HG02981 (cell line): ENCODE measurements around the gene ABHD10.

Source experiments
- ATAC-seq: cut with Tn5 transposase; IDR thresholded peaks from one replicate; pipeline ENCODE4 v1.9.1; 2021; ENCODE audit warnings: mild to moderate bottlenecking, moderate library complexity; ENCODE audit not compliant: unreplicated experiment

The ABHD10 gene

DNA sequence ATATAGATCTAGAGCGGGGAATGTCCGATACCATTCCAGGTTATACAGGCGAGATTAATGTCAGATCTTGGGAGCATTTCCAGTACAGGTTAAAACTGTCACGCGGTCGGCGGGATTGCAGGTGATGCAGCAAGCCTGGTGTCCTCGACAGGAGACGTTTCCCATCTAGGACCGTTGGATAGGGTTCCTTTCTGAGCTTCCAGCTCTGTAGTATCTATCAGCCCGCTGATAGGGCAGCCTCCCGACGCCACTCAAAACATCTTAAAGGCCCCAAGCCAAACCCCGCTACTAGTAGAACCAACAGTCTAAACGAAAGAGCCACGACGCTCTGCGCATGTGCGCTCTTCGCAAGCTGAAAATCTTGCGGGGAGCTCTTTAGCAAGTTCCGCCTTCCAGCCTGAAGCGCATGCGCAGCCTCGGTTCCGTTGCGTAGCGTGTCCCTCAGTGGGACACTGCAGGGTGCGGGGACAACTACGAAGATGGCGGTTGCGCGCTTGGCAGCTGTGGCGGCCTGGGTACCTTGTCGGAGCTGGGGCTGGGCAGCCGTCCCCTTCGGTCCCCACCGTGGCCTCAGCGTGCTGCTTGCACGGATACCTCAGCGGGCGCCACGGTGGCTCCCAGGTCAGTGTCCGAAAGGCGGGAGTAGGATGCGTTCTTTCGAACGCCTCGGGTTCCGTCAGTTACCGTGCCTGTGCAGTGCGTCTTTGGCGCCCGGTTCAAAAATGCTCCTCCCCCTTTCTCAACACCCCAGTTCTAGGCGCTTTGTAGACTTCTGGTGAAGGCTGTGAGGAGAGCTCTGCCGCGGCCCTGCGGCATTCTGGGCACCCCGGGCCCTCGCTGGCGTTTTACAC lies at the start of gene ABHD10:
Gene ABHD10, plus strand, starts transcription at position 444 of the 851 bp plus-strand sequence. Its CDS starts 36 bp downstream, at position 480.
- peak; percentile 93 for ATAC-seq

DNA sequence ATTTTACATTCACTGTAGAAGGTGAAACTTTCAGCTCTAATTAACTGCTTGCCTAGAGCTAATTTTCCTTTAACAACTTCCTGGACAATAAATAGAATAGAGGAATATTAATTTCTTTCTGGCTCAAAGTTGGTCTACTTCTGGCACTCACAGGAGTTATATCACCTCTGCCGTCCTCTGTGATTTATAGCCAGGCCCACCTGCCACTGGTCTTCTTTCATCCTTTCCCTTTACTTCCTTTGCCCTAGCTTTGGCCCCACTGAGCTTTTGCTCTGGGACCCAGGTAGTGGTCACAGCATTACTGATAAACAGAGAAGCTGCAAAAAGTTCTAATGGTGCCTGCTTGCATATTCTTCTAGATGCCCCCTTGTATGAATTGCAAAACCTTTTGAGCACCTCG lies 49.3 kb upstream of the ABHD10 start:
- no peak for ATAC-seq

DNA sequence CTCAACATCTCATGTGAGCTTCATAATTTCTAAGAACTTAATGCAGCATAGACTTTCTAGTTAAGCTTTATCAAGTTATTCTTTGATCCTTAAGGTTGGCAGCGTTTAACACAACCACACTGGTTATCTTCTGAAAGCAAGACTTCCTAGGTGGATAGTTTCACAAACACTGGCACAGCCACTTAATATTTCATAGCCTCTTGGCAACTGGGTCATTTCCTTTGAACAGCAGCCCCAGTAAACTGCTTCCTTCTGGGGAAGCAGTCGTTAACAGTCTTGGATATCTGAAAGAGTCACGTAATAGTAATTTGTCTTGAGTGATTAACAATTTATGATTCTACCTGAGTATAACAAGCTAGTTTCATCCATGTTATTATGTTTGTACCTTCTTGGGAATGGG lies 45.9 kb upstream of the ABHD10 start:
- no peak for ATAC-seq

DNA sequence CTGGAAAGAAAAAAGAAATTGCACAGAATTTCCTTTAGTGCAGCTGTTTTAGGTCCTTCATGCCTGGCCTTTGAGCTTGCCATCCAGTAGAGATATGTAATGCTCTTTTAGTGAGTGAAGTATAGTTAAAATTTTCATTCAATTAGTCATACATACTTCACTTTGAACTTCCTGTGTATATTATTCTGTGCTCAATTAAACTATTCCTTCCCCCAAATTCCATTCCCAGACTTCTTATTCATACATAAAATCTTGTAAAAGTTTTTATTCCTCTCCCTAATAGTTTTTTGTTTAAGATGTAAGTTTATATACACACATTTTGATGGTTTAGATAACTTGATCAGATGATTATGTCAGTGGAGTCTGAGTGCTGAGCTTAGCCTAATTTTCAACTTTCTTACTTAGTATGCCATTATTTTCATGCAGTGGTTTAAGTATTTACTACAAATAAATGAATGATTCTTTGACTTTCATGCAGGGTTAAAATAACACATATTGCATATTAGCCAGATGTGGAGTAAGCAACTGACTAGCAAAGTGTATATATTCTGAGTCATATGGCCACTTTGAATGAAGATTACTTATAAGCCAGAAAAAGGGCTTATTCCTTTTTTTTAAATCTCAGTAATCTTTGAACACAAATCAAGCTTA lies 42.5 kb upstream of the ABHD10 start:
- no peak for ATAC-seq

DNA sequence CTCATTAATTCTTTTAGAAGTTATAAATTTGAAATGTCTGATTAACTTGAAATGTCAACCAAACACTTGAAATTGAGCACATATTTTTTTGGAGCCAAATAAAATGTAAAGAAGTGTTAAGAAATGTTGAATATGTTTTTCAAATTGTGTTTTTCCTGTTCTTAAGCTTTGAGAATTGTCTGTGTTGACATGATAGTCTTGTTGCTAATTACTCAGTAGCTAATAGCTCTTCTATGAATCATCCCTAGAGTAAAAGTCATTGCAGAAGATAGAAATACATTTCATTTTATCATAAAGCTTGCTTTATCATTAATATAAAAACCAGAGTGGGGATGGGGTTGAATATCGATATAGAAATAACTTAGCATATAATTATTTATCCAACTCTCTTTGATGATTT lies 41.9 kb upstream of the ABHD10 start:
- no peak for ATAC-seq

DNA sequence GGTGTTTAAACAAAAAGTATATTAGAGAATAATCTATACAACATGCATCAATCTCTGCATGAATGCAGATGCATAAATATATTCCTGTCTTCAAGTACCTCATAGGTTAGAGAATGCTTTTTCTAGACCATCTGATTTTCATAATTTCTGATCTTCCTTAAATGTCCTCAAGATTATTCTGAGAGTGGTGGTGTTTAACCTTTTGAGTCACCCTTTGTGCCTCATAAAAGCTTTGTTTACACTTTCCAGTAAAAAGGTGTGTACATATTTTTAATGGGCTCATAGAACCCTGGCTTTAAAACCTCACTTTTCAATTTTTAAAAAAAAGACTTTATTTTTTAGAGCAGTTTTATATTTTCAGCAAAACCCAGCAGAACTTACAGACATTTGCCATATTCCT lies 41.0 kb upstream of the ABHD10 start:
- ATAC-seq, result no peak

DNA sequence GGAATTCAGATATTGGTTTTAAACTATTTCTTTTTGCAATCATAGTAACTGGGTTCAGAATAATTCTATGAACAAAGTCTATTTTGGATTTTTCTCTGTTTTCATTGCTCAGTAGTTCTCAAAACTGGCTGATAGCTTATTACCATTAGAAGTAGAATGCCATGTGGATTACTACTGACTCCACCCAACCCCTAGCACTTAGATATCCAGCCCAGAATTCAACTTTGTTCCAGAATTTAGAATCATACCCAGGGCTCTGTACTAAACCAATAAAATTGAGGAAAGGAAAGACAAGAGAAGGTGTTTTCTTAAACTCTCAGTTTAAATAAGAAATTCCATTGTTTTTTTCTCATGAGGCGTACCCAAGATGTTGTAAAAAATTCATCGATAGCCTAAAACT lies 39.0 kb upstream of the ABHD10 start:
- no peak for ATAC-seq

DNA sequence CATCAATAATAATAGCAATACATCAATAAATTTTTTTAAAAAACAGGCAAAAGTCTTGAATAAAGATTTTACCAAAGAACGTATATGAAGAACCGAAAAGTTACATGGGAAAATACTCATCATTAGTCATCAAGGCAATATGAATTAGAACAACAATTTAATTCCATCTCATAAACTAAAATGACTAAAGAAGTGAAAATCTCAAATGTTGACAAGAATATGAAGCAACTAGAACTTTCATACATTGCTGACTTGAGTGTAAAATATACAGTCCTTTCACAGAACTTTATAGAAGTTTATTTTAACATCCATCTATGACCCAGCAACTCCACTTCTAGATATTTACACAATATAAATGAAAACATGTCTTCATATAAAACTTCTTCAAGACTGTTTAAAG lies 35.3 kb upstream of the ABHD10 start:
- ATAC-seq, result no peak

DNA sequence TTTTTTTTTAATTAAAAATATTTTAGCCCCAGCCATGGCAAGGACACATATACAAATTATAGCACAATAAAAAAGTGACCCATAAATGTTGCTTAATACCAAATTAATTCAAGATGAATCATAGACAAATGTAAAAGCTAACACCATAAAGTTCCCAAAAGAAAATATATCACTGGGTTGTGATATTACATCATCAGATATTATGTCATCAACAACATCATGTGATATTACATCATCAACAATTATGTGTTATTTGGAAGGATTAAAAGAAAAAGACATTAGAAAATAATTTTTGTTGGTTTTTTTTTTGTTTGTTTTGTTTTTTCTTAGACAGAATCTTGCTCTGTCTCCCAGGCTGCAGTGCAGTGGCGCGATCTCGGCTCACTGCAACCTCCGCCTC lies 34.5 kb upstream of the ABHD10 start:
- ATAC-seq, result no peak

DNA sequence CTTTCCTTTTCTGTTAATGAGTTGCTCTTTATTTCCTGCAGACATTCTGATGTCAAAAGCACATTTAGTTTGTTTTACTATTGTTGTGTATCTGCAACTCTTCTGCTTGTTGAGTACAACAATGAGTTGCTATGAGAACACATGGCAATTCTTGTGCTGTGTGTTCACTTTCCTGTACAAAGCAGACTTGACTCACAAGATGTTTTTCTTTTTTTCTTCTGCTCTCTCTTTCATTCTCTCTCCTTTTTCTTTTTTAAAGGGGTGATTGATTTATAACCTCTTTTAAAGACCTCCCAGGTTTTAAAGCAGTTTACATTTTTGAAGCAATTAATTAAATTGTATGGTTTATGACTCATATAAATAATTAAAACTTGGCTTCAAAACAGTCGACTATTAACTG lies 31.6 kb upstream of the ABHD10 start:
- ATAC-seq, result no peak

DNA sequence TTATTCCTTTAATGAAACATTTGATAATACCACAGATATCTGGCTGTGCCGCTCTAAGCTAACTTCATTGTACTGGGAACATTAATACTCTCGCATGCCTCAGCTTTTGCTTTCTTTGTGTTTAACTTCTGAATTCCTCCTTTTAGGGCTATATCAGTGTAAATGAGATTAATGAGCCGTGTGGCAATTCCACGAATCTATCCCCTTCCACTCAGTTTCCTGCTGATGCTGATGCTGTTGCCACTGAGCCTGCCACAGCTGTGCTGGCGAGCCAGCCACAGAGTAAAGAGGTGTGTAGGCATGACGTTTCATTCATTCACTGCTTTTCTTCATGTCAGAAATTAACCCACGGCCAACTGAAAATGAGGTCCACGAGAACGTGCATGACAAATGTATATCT lies 30.0 kb upstream of the ABHD10 start:
- ATAC-seq, result no peak

DNA sequence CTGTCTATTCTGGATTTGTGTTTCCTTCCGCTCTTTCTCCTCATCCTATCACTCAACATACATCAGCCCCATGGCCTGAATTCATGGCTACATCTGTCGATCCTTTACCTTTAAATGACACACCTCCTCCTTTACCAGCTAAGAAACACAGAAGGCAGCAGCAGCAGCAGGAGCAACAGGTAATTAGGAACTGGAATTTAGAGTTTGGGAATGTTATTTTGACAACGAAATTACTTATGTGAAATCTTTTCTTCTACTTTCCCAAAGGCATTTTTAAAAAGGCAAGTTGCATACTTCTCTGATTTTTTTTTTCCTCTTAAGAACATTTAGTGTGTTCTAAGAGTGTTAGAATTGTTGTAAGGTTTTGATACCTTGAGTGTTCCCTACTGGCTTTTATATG lies 29.1 kb upstream of the ABHD10 start:
- no peak for ATAC-seq

DNA sequence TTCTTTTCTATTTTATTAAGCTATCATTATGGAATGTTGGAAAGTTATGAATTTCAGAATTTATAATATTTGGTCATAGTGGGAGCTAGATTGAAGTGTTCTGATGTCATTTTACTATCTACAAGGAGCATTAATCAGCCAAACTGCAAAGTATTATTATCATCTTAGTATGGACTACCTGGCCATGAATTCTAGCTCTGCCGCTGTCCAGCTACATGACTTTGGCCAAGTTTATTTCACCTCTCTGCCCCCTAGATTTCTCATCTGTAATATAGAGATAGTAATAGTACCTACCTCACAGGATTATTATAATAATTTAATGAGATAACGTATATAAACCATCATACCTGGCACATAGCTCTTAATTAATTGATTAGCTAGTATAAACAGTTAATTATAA lies 27.8 kb upstream of the ABHD10 start:
- no peak for ATAC-seq

DNA sequence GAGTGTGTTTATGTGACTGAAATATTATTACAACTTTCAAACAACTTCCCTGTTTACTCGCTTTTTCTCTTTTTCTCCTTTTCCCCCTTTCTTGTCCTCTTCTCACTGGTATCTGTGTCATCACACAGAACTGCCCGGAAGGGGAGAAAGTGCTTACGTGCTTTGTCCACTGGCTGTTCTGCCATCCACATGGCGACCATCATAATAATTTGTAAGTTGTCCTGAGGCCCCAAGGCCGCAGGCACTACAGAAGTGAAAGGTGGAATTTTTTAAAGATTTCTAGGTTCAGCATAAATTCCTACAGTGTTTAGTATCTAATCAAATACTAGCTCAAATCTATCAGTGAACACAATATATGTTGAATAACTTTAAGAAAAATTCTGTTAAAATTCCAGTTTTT lies 26.7 kb upstream of the ABHD10 start:
- no peak for ATAC-seq

DNA sequence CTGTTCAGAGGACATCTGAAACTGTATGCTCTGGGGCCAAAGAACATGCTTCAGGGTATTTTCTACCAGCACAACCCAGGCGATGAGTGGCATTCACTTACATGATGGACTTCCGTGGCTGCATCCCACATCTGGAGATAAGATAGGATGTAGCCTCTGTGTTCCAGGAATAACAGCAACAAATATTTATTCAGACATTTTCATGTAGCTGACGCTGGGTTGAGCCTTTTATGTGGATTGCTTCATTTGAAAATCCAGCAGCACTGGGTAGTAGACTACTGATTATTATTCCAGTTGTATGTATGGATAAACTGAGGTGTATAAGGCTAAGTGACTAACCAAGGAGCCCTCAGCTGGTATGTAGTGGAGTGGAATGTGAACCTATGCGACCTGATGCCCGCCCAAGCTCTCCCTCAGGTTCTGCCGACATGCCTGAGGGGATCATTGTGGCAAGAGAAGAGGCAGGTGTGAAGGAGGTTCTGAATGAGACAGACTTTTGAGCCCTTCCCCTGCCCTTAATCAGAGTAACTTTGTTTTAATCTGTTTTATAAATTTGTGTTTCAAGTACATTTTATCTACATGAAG lies 25.9 kb upstream of the ABHD10 start:
- ATAC-seq, result no peak

DNA sequence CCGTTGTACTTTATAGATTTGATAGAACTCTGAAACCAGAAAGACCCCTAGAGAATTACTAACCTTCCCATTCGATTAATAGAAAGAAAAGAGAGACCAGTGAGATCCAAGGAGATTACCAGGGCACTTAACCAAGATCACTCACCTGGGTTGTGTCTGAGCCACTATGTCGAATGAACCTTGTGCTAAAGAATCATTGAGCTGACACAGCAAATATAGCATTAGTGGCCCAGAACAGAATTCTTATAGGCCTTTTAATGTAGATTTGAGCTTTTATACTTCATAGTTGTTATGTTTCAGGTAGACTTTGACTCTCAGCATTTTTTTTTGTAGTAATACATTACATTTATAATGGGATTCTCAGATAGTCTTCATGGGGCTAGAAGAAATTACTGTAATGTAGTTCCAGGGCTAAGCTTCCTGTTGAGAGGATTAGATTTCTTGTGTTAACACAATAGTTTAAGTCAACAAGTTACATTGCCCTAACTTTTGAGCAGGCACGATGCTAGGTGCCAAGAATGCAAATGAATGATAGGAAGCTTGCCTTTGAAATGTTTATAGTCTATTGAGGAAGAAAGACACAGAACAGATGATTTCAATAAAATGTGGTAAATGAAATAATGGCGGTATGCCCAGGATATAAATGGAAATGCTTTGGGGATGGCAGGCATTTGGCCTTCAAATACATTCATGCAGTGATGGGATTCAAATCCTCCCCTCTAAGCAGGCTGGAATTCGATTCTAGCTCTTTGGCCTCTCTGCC lies 24.4 kb upstream of the ABHD10 start:
- no peak for ATAC-seq

DNA sequence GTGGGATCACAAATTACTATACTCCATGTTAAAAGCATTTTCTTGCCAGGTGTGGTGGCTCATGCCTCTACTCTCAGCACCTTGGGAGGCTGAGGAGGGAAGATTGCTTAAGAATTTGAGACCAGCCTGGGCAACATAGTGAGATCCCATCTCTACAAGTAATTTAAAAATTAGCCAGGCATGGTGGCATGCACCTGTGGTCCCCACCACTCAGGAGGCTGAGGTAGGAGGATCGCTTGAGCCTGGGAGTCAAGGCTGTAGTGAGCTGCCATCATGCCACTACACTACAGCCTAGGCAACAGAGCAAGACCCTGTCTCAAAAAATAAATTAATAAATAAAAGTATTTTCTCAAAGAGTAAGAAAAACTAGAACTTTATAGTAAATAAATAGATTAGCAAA lies 22.9 kb upstream of the ABHD10 start:
- ATAC-seq, result no peak

DNA sequence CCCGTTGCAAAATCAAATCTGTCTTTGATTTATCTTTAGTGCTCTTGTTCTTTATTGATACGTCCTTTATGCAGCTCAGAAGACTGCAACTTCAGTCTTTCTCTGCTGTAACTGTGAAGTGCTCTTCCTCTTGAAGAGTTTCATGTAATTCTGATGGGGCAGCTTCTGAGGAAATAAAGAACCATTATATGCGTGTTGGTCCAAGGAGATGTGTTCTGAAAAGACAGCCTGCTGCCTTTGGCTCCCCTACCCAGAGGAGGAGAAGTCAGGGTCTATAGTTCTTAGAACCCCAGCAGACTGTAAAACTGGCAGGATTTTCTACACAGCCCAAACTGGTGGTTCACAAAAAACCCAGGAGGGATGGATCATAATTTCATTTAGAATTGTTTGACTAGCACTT lies 22.4 kb upstream of the ABHD10 start:
- ATAC-seq, result no peak

DNA sequence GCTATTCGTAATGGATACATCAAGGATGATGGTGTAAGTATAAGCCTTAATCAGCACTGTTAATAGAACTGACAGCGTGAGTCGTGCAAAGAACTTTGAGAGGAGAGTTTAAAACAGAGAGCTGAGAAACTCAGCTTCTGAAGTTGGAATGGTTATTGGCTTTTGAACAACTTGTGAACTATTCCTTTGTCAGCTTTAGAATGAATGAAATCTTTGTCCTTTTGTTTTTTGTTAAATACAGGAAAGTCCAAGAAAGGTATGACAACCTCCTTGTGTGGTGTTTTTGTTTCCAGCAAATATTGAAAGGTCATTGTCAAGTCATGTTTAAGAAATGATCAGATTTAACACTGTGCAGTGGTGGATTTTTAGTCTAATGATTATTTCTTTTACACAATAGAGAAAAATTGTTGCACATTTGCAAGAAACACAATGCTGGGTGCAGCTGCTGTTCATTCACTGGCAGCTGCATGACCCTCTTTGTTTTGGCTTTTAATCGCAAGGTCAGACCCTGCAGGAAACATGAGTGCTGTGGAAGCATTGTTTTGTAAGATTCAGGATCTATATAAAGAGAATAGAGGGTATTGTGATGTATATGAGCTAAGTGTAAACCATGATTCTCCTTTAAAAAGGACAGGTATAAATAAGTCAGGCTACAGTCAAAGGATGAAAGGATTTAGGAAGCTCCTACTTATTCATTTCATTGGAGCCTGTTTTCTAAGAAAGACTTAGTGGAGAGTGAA lies 21.7 kb upstream of the ABHD10 start:
- ATAC-seq, result no peak

DNA sequence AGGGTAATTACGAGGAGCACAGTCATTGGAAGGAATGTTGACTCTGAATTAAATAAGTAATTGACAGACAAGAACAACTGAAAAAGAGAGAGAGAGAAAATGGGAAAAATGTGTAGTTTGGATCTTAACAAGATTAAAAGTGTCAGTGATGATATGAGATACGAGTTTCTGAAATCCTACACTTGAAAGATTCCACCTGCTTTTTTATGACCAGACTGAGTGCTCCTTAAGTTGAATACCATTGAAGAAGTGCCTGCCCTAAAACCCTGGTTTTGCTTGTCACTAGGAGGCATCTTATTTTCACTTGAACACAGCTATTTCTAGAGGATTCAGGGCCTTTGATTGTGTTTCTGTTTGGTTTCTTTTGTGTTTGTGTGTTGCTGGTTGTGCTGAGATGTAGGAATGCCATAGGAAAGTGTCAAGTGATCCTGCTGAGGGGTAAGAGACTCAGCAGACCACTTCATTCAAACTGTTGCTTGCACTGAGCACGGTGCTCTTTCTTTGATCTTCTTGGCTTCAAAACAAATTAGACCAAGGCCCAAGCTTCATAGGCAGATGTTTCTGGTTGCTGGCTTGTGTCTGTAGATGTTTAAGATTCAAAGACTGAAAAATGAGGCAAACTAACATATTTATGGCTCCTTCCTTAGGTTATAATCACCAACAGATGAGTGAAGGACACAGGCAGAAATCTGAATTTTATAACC lies 17.2 kb upstream of the ABHD10 start:
- ATAC-seq, result no peak
